Gastrocnemius medialis (tissue), 4 donors: ENCODE data around the gene WDR12.

ENCODE experiments used
- POLR2A ChIP-seq, 2 donors: fragments of 450-650 bp; IDR thresholded peaks; one replicate each; pipeline ENCODE4 v1.6.1; 2017; ENCODE audit warnings: antibody characterized with exemption in 2 of 2, mild to moderate bottlenecking in 2 of 2, moderate library complexity in 2 of 2
- TF ChIP-seq, protein P1 (sequence below), 5 experiments: fragments of 450-650 bp in 3 of 5; fragments of 200-600 bp in 2 of 5; sonication (generic) in 2 of 5; IDR thresholded peaks in 4 of 5; conservative IDR thresholded peaks in 1 of 5; 1 replicate in 4 of 5; 2 replicates in 1 of 5; pipeline ENCODE4 v1.5.1; 2016 to 2019; ENCODE audit warnings: antibody characterized with exemption in 5 of 5, mild to moderate bottlenecking in 3 of 5, moderate library complexity in 3 of 5

DNA sequence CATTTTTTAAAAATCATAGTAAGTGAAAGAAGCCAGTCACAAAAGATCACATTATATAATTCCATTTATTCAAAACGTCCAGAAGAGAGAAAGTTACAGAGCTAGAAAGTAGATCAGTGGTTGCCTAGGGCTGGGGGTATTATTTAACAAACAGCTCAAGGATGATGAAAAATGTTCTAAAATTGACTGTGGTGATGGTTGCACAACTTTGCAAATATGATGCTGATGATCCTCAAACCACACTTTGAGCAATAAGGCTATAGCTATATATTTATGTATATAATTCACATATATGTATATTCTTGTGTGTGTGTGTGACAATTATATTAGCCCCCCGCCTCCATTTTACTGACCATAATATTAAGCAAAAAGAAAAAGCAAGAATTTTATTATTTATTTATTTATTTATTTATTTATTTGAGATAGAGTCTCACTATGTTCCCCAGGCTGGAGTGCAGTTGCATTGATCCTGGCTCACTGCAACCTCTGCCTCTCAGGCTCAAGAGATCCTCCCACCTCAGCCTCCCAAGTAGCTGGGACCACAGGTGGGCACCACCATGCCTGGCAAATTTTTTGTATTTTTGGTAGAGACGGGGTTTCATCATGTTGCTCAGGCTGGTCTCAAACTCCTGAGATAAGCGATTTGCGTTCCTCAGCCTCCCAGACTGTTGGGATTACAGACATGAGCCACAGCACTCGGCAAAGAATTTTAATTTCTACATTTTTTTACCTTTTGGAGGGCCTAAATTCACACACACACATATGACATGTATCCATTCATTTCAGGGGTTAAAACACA, 1.9 kb downstream of the WDR12 start:
- TF ChIP-seq POLR2A (IDR thresholded peaks at IDR 0.05), result no peak
- TF ChIP-seq, protein P1, sequence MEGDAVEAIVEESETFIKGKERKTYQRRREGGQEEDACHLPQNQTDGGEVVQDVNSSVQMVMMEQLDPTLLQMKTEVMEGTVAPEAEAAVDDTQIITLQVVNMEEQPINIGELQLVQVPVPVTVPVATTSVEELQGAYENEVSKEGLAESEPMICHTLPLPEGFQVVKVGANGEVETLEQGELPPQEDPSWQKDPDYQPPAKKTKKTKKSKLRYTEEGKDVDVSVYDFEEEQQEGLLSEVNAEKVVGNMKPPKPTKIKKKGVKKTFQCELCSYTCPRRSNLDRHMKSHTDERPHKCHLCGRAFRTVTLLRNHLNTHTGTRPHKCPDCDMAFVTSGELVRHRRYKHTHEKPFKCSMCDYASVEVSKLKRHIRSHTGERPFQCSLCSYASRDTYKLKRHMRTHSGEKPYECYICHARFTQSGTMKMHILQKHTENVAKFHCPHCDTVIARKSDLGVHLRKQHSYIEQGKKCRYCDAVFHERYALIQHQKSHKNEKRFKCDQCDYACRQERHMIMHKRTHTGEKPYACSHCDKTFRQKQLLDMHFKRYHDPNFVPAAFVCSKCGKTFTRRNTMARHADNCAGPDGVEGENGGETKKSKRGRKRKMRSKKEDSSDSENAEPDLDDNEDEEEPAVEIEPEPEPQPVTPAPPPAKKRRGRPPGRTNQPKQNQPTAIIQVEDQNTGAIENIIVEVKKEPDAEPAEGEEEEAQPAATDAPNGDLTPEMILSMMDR (IDR thresholded peaks at IDR 0.05 in 4 of 5, conservative IDR thresholded peaks at IDR 0.05 in 1 of 5), result no peak
